H9 (cell line): ENCODE results near the gene RPL21. TPM values are rescaled to one million over a fixed set of nuclear protein-coding genes. Genes with fewer than 3 reads are reported as not detected.
A peak's percentile ranks its signal among the peaks of the same experiment; 100 is the strongest.

Experiments used
- DNase-seq: peaks from one replicate; pipeline ENCODE4 v3.0.0-alpha.2; 2017
- H2AFZ ChIP-seq: one replicate; pipeline ENCODE4 v1.6.1; 2013; ENCODE audit warnings: mild to moderate bottlenecking, low read length, control low read depth, moderate library complexity
- H2AK5ac ChIP-seq: 2 replicates; pipeline ENCODE4 v1.6.1; 2013; ENCODE audit warnings: low read length, control low read depth, mixed read lengths; ENCODE audit not compliant: insufficient read length
- H2BK120ac ChIP-seq: one replicate; pipeline ENCODE4 v1.6.1; 2013; ENCODE audit warnings: low read depth, mild to moderate bottlenecking, low read length, control low read depth, inconsistent platforms; ENCODE audit not compliant: poor library complexity, severe bottlenecking
- H2BK12ac ChIP-seq: 2 replicates; pipeline ENCODE4 v1.6.1; 2013; ENCODE audit warnings: low read length, control low read depth, mixed read lengths, low read depth; ENCODE audit not compliant: insufficient read length
- H2BK15ac ChIP-seq: 2 replicates; pipeline ENCODE4 v1.6.1; 2013; ENCODE audit warnings: low read depth, low read length, control low read depth
- H2BK20ac ChIP-seq: one replicate; pipeline ENCODE4 v1.6.1; 2013; ENCODE audit warnings: low read depth, mild to moderate bottlenecking, low read length, control low read depth, inconsistent platforms; ENCODE audit not compliant: poor library complexity, severe bottlenecking
- H2BK5ac ChIP-seq: 2 replicates; pipeline ENCODE4 v1.6.1; 2013; ENCODE audit warnings: low read length, control low read depth, mixed read lengths; ENCODE audit not compliant: insufficient read length
- H3K14ac ChIP-seq: 2 replicates; pipeline ENCODE4 v1.6.1; 2013; ENCODE audit warnings: low read length, control low read depth; ENCODE audit not compliant: insufficient read depth
- H3K18ac ChIP-seq: 2 replicates; pipeline ENCODE4 v1.6.1; 2013; ENCODE audit warnings: low read depth, mild to moderate bottlenecking, mixed read lengths, low read length, control low read depth; ENCODE audit not compliant: insufficient read length
- H3K23ac ChIP-seq: 2 replicates; pipeline ENCODE4 v1.6.1; 2013; ENCODE audit warnings: low read length, control low read depth, mixed read lengths, low read depth; ENCODE audit not compliant: insufficient read length
- H3K23me2 ChIP-seq: 2 replicates; pipeline ENCODE4 v1.6.1; 2013; ENCODE audit warnings: low read depth, mild to moderate bottlenecking, mixed read lengths, low read length, control low read depth; ENCODE audit not compliant: insufficient read length, poor library complexity, severe bottlenecking
- H3K27ac ChIP-seq: 2 replicates; pipeline ENCODE4 v1.5.1; 2013; ENCODE audit warnings: low read length, control low read depth, mixed read lengths, low read depth; ENCODE audit not compliant: insufficient read length
- H3K27me3 ChIP-seq: 2 replicates; pipeline ENCODE4 v1.6.1; 2013; ENCODE audit warnings: low read length, control low read depth, inconsistent platforms; ENCODE audit not compliant: insufficient read depth
- H3K4ac ChIP-seq: 2 replicates; pipeline ENCODE4 v1.6.1; 2013; ENCODE audit warnings: low read depth, mild to moderate bottlenecking, control low read depth, inconsistent platforms, low read length, moderate library complexity
- H3K4me1 ChIP-seq: 2 replicates; pipeline ENCODE4 v1.6.1; 2013; ENCODE audit warnings: low read length, control low read depth, inconsistent platforms; ENCODE audit not compliant: insufficient read depth
- H3K4me2 ChIP-seq: 2 replicates; pipeline ENCODE4 v1.6.1; 2013; ENCODE audit warnings: low read length, control low read depth, mixed read lengths; ENCODE audit not compliant: insufficient read length, insufficient read depth
- H3K56ac ChIP-seq: 2 replicates; pipeline ENCODE4 v1.6.1; 2013; ENCODE audit warnings: low read depth, mild to moderate bottlenecking, mixed read lengths, low read length, control low read depth; ENCODE audit not compliant: insufficient read length
- H3K79me1 ChIP-seq: 2 replicates; pipeline ENCODE4 v1.6.1; 2013; ENCODE audit warnings: low read depth, mild to moderate bottlenecking, moderate library complexity, low read length, control low read depth, inconsistent platforms; ENCODE audit not compliant: insufficient read depth, poor library complexity, severe bottlenecking
- H3K79me2 ChIP-seq: 2 replicates; pipeline ENCODE4 v1.6.1; 2013; ENCODE audit warnings: low read length, control low read depth, inconsistent platforms; ENCODE audit not compliant: insufficient read depth
- H3K9ac ChIP-seq: 2 replicates; pipeline ENCODE4 v1.6.1; 2013; ENCODE audit warnings: low read length, control low read depth, mixed read lengths; ENCODE audit not compliant: insufficient read length; ENCODE audit errors: extremely low read depth
- H3K9me3 ChIP-seq: one replicate; pipeline ENCODE4 v1.6.1; 2013; ENCODE audit warnings: low read depth, low read length, inconsistent platforms; ENCODE audit not compliant: control insufficient read depth
- H3T11ph ChIP-seq: one replicate; pipeline ENCODE4 v1.6.1; 2013; ENCODE audit warnings: mild to moderate bottlenecking, low read length, control low read depth, inconsistent platforms
- H4K20me1 ChIP-seq: one replicate; pipeline ENCODE4 v1.6.1; 2013; ENCODE audit not compliant: control insufficient read depth, insufficient read length, insufficient read depth
- H4K5ac ChIP-seq: 2 replicates; pipeline ENCODE4 v1.6.1; 2013; ENCODE audit warnings: low read depth, mild to moderate bottlenecking, mixed read lengths, low read length, control low read depth; ENCODE audit not compliant: insufficient read length
- H4K8ac ChIP-seq: replicated peaks from 2 replicates; pipeline ENCODE4 v1.6.1; 2013; ENCODE audit warnings: low read length, control low read depth, mixed read lengths, low read depth; ENCODE audit not compliant: insufficient read length
- H4K91ac ChIP-seq: 2 replicates; pipeline ENCODE4 v1.6.1; 2013; ENCODE audit warnings: low read depth, mild to moderate bottlenecking, moderate library complexity, mixed read lengths, low read length, control low read depth; ENCODE audit not compliant: insufficient read length
- H3K27ac Mint-ChIP-seq, 3 experiments: 2 replicates in 2 of 3; 3 replicates in 1 of 3; pipeline ENCODE4 v1.8.0; 2020 to 2021; ENCODE audit warnings: mixed read lengths in 3 of 3, mild to moderate bottlenecking in 1 of 3, moderate library complexity in 1 of 3
- H3K27me3 Mint-ChIP-seq: 2 replicates; pipeline ENCODE4 v1.8.0; 2021; ENCODE audit warnings: low read depth, mild to moderate bottlenecking, moderate library complexity, mixed read lengths
- H3K36me3 Mint-ChIP-seq, 3 experiments: 2 replicates in 2 of 3; 3 replicates in 1 of 3; pipeline ENCODE4 v1.8.0; 2020 to 2021; ENCODE audit warnings: low read depth in 3 of 3, mixed read lengths in 3 of 3; ENCODE audit not compliant: insufficient read depth in 1 of 3
- H3K4me1 Mint-ChIP-seq, 2 experiments: 2 replicates each; pipeline ENCODE4 v1.8.0; 2020; ENCODE audit warnings: mixed read lengths in 2 of 2
- H3K4me3 Mint-ChIP-seq, 2 experiments: 2 replicates in 1 of 2; 3 replicates in 1 of 2; pipeline ENCODE4 v1.8.0; 2020 to 2021; ENCODE audit warnings: mild to moderate bottlenecking in 2 of 2, mixed read lengths in 2 of 2, moderate library complexity in 1 of 2
- H3K9me3 Mint-ChIP-seq, 2 experiments: 2 replicates in 1 of 2; 3 replicates in 1 of 2; pipeline ENCODE4 v1.8.0; 2020; ENCODE audit warnings: mild to moderate bottlenecking in 2 of 2, mixed read lengths in 2 of 2, moderate library complexity in 1 of 2
- CTCF ChIP-seq: fragments of 200-600 bp; sonication (generic); conservative IDR thresholded peaks from 3 replicates; pipeline ENCODE4 v1.8.0; 2021; ENCODE audit warnings: antibody characterized with exemption, mild to moderate bottlenecking
- WGBS: extraction: QIAGEN DNeasy Blood & Tissue Kit; methylation state at CpG from one replicate; pipeline ENCODE4 v1.1.7; 2013; ENCODE audit warnings: missing lambda C conversion rate, low lambda C conversion rate, mixed read lengths; ENCODE audit not compliant: insufficient read length; ENCODE audit errors: extremely low coverage; 5-methylcytosine and 5-hydroxymethylcytosine counted together
- total RNA-seq: library from RNA; stranded (reverse); gene quantifications from 2 replicates; pipeline ENCODE4 v1.2.1, GENCODE V29; 2021

Gene RPL21
- total RNA-seq, 1 experiment from 2014 or later = 1,099 TPM

- Histone ChIP-seq H3K56ac (no peak overlapping the region), H2BK5ac (no peak overlapping the region), H3K23ac (no peak overlapping the region), H2BK12ac (no peak overlapping the region), H3K4ac (no peak overlapping the region), H4K91ac (no peak overlapping the region), H3K18ac (no peak overlapping the region), H3K9me3 (no peaks in the 10 kb centered on the region), H2BK120ac (peak overlapping the region; percentile 2), H3K79me1 (no peaks in the 10 kb centered on the region), H3K14ac (no peak overlapping the region), H3T11ph (no peak overlapping the region), H2BK15ac (no peak overlapping the region), H2AK5ac (no peak overlapping the region), H3K9ac (no peak overlapping the region), H4K8ac (no peak overlapping the region), H3K79me2 (no peaks in the 10 kb centered on the region), H4K20me1 (no peaks in the 10 kb centered on the region), H3K23me2 (peaks cover 4% of the 10 kb centered on the region), H3K27me3 (no peaks in the 10 kb centered on the region), H2AFZ (no peak overlapping the region), H3K4me1 (no peaks in the 10 kb centered on the region), H2BK20ac (no peak overlapping the region), H3K27ac (no peak overlapping the region), H3K4me2 (no peak overlapping the region), H4K5ac (no peak overlapping the region)
- H3K36me3 Mint-ChIP-seq = no peaks in the 10 kb centered on the region
- no CpG with 5 or more reads among the region's 7 CpGs for WGBS
- peaks cover 20 to 24% of the 10 kb centered on the region in 2 experiments for H3K4me1 Mint-ChIP-seq
- no peak overlapping the region for H3K27ac Mint-ChIP-seq
- TF ChIP-seq CTCF = no peak
- no peaks in the 10 kb centered on the region for H3K9me3 Mint-ChIP-seq
- DNase-seq = peak; percentile 15
- H3K4me3 Mint-ChIP-seq = no peak overlapping the region
- peaks cover 37% of the 10 kb centered on the region for H3K27me3 Mint-ChIP-seq
Measured at GRCh38 chr13:27276188-27276587, 24.8 kb downstream of the RPL21 start.
